ENCODE measurements around the gene SLC16A14. TPM values are rescaled to one million over a fixed set of nuclear protein-coding genes. Genes with fewer than 3 reads are reported as not detected.

The SLC16A14 gene
- total and polyA plus RNA-seq, 10 of the 15 experiments (the other 5 are each of a cell fraction or from before 2014, with no cell fraction given): 0.87 to 6.4 (median 4.1) TPM; not detected in 1

DNA sequence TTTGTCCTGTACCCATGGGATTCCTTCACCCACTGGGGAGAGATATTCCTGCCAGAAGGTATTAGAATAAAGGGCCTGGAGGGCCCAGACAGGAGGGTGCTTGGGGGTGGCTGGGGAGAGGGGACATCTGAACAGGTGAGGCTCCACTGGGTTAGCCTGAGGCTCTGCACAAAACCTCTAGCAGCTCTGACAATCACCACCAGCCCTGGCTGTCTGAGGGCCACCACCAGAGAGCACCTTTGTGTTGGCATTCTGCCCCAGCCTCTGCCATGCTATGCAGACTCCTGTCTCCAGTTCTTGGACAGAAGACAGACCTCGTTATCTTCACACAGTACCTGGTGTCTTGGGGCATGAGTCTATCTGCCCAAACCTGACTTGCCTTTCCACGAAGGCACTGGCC, 25.3 kb downstream of the SLC16A14 start:
- WGBS (ENCODE audit: insufficient coverage, insufficient replicate concordance, low lambda C conversion rate, missing lambda C conversion rate): 5% methylated on average over 2 of the region's 2 CpGs
- H3K4me2 ChIP-seq (ENCODE audit: control insufficient read depth, insufficient read depth): no peak overlapping the region
- SMC1A ChIA-PET (ENCODE audit: uncharacterized antibody, unreplicated experiment): no interaction called here
- no peak overlapping the region for H3K4me3 ChIP-seq
- in situ Hi-C loops (cut with MboI) (no loop called here), intact Hi-C loops (cut with micrococcal nuclease; ENCODE audit: unreplicated experiment) (no loop called here)
- H4K20me1 ChIP-seq (ENCODE audit: control insufficient read depth, insufficient read depth): no peaks in the 10 kb centered on the region
- no TSS peak for BruUV-seq (replicated peaks)
- DNase-seq (ENCODE audit: low read depth, low spot score) (no peak), ATAC-seq (no peak), FAIRE-seq (no peak)
- RAD21 ChIA-PET (ENCODE audit: unreplicated experiment): no interaction called here
- H3K36me3 ChIP-seq (ENCODE audit: control insufficient read depth in 2 of 2, insufficient read depth in 2 of 2, low read length in 1 of 2): no peaks in the 10 kb centered on the region
- no peak overlapping the region for H3K27ac ChIP-seq (ENCODE audit: control insufficient read depth, insufficient read depth)
- H3K4me1 ChIP-seq (ENCODE audit: control insufficient read depth, insufficient read depth, low read length): no peaks in the 10 kb centered on the region
- POLR2A ChIA-PET: interaction anchor here (0.6 kb wide), 1 partner anchor 43 kb away, joined by 3 read pairs; no protein-coding TSS in a partner anchor
- CTCF ChIA-PET: no interaction called here
- no peak overlapping the region for H2AFZ ChIP-seq (ENCODE audit: control insufficient read depth, low read depth, low read length)
- H3K27me3 ChIP-seq (replicated peaks in 1 of 2; ENCODE audit: control insufficient read depth in 2 of 2, insufficient read depth in 2 of 2, low read length in 1 of 2): no peaks in the 10 kb centered on the region
- no peak overlapping the region for H3K9ac ChIP-seq (ENCODE audit: control insufficient read depth, insufficient read depth, low read length)
- no peaks in the 10 kb centered on the region for H3K79me2 ChIP-seq (ENCODE audit: control insufficient read depth, insufficient read depth, low read length)
- H3K9me3 ChIP-seq (replicated peaks; ENCODE audit: control insufficient read depth, insufficient read depth, low read length): no peaks in the 10 kb centered on the region
- TF ChIP-seq TARDBP (IDR thresholded peaks at IDR 0.05; ENCODE audit: borderline replicate concordance) (no peak), BMI1 (IDR thresholded peaks at IDR 0.05; ENCODE audit: borderline replicate concordance) (no peak), POLR2AphosphoS2 (IDR thresholded peaks at IDR 0.05; ENCODE audit: low read depth, low read length) (no peak), MYC (IDR thresholded peaks at IDR 0.05; ENCODE audit: insufficient read depth, insufficient read length, insufficient replicate concordance, low read length, severe bottlenecking) (no peak), RAD21 (IDR thresholded peaks at IDR 0.05; ENCODE audit: insufficient read depth, low read depth, low read length) (no peak), TAF1 (IDR thresholded peaks at IDR 0.05; ENCODE audit: borderline replicate concordance, low read depth, low read length) (no peak), CHD1 (IDR thresholded peaks at IDR 0.05; ENCODE audit: low read depth, low read length) (no peak), ZNF207 (IDR thresholded peaks at IDR 0.05; ENCODE audit: borderline replicate concordance) (no peak), HDAC6 (IDR thresholded peaks at IDR 0.05; ENCODE audit: unreplicated experiment) (no peak), RCOR1 (conservative IDR thresholded peaks at IDR 0.05; ENCODE audit: low read depth, low read length) (no peak), STAT3 (IDR thresholded peaks at IDR 0.05; ENCODE audit: low read depth, low read length) (no peak), TCF7 (IDR thresholded peaks at IDR 0.05; ENCODE audit: borderline replicate concordance) (no peak)
- TF ChIP-seq, protein P1, sequence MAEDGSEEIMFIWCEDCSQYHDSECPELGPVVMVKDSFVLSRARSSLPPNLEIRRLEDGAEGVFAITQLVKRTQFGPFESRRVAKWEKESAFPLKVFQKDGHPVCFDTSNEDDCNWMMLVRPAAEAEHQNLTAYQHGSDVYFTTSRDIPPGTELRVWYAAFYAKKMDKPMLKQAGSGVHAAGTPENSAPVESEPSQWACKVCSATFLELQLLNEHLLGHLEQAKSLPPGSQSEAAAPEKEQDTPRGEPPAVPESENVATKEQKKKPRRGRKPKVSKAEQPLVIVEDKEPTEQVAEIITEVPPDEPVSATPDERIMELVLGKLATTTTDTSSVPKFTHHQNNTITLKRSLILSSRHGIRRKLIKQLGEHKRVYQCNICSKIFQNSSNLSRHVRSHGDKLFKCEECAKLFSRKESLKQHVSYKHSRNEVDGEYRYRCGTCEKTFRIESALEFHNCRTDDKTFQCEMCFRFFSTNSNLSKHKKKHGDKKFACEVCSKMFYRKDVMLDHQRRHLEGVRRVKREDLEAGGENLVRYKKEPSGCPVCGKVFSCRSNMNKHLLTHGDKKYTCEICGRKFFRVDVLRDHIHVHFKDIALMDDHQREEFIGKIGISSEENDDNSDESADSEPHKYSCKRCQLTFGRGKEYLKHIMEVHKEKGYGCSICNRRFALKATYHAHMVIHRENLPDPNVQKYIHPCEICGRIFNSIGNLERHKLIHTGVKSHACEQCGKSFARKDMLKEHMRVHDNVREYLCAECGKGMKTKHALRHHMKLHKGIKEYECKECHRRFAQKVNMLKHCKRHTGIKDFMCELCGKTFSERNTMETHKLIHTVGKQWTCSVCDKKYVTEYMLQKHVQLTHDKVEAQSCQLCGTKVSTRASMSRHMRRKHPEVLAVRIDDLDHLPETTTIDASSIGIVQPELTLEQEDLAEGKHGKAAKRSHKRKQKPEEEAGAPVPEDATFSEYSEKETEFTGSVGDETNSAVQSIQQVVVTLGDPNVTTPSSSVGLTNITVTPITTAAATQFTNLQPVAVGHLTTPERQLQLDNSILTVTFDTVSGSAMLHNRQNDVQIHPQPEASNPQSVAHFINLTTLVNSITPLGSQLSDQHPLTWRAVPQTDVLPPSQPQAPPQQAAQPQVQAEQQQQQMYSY (CRISPR knock-in tag; IDR thresholded peaks at IDR 0.05): no peak
- TF ChIP-seq, protein P2, sequence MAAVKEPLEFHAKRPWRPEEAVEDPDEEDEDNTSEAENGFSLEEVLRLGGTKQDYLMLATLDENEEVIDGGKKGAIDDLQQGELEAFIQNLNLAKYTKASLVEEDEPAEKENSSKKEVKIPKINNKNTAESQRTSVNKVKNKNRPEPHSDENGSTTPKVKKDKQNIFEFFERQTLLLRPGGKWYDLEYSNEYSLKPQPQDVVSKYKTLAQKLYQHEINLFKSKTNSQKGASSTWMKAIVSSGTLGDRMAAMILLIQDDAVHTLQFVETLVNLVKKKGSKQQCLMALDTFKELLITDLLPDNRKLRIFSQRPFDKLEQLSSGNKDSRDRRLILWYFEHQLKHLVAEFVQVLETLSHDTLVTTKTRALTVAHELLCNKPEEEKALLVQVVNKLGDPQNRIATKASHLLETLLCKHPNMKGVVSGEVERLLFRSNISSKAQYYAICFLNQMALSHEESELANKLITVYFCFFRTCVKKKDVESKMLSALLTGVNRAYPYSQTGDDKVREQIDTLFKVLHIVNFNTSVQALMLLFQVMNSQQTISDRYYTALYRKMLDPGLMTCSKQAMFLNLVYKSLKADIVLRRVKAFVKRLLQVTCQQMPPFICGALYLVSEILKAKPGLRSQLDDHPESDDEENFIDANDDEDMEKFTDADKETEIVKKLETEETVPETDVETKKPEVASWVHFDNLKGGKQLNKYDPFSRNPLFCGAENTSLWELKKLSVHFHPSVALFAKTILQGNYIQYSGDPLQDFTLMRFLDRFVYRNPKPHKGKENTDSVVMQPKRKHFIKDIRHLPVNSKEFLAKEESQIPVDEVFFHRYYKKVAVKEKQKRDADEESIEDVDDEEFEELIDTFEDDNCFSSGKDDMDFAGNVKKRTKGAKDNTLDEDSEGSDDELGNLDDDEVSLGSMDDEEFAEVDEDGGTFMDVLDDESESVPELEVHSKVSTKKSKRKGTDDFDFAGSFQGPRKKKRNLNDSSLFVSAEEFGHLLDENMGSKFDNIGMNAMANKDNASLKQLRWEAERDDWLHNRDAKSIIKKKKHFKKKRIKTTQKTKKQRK (IDR thresholded peaks at IDR 0.05; ENCODE audit: low read depth, low read length): no peak
- TF ChIP-seq, protein P3, sequence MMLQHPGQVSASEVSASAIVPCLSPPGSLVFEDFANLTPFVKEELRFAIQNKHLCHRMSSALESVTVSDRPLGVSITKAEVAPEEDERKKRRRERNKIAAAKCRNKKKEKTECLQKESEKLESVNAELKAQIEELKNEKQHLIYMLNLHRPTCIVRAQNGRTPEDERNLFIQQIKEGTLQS (IDR thresholded peaks at IDR 0.05; ENCODE audit: borderline replicate concordance, extremely low read depth, low read depth, low read length): no peak
- TF ChIP-seq, protein P4, sequence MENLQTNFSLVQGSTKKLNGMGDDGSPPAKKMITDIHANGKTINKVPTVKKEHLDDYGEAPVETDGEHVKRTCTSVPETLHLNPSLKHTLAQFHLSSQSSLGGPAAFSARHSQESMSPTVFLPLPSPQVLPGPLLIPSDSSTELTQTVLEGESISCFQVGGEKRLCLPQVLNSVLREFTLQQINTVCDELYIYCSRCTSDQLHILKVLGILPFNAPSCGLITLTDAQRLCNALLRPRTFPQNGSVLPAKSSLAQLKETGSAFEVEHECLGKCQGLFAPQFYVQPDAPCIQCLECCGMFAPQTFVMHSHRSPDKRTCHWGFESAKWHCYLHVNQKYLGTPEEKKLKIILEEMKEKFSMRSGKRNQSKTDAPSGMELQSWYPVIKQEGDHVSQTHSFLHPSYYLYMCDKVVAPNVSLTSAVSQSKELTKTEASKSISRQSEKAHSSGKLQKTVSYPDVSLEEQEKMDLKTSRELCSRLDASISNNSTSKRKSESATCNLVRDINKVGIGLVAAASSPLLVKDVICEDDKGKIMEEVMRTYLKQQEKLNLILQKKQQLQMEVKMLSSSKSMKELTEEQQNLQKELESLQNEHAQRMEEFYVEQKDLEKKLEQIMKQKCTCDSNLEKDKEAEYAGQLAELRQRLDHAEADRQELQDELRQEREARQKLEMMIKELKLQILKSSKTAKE (IDR thresholded peaks at IDR 0.05; ENCODE audit: low read depth, poor library complexity, severe bottlenecking): no peak

Data from GM12878 (cell line).